Rectal smooth muscle tissue (tissue), 1 donor: Measurements from ENCODE around the gene CACNG8.
"Not testable (repeated sequence)": the region's sequence is repeated elsewhere in the genome, so short reads cannot be mapped to it uniquely, and the experiment has no call there.

Experiments
- H3K27ac ChIP-seq: one replicate; pipeline ENCODE4 v1.7.0; 2013; ENCODE audit warnings: low read depth, low read length, inconsistent platforms
- H3K27me3 ChIP-seq: one replicate; pipeline ENCODE4 v1.7.0; 2013; ENCODE audit warnings: low read length; ENCODE audit not compliant: control insufficient read depth, insufficient read depth
- H3K36me3 ChIP-seq: one replicate; pipeline ENCODE4 v1.7.0; 2013; ENCODE audit warnings: low read length; ENCODE audit not compliant: control insufficient read depth, insufficient read depth
- H3K4me1 ChIP-seq: one replicate; pipeline ENCODE4 v1.7.0; 2013; ENCODE audit warnings: low read length; ENCODE audit not compliant: control insufficient read depth, insufficient read depth
- H3K4me3 ChIP-seq: one replicate; pipeline ENCODE4 v1.7.0; 2013; ENCODE audit warnings: low read length
- H3K9ac ChIP-seq: one replicate; pipeline ENCODE4 v1.7.0; 2013; ENCODE audit warnings: low read length

CACNG8 gene

GRCh38 chr19:54035215-54036178 is 72.8 kb downstream of the CACNG8 start:
- Histone ChIP-seq H3K27ac (no peak overlapping the region), H3K36me3 (no peaks in the 10 kb centered on the region), H3K27me3 (peaks cover 2% of the 10 kb centered on the region), H3K4me1 (no peaks in the 10 kb centered on the region), H3K9ac (no peak overlapping the region), H3K4me3 (no peak overlapping the region)

GRCh38 chr19:54036542-54036941 is 73.8 kb downstream of the CACNG8 start:
- H3K36me3 ChIP-seq, H3K4me1 ChIP-seq, H3K4me3 ChIP-seq, H3K27ac ChIP-seq, H3K27me3 ChIP-seq, H3K9ac ChIP-seq: not testable (repeated sequence)
